ENCODE data around the gene UTP25.
"Not testable (repeated sequence)": the region's sequence is repeated elsewhere in the genome, so short reads cannot be mapped to it uniquely, and the experiment has no call there.

UTP25 gene

DNA sequence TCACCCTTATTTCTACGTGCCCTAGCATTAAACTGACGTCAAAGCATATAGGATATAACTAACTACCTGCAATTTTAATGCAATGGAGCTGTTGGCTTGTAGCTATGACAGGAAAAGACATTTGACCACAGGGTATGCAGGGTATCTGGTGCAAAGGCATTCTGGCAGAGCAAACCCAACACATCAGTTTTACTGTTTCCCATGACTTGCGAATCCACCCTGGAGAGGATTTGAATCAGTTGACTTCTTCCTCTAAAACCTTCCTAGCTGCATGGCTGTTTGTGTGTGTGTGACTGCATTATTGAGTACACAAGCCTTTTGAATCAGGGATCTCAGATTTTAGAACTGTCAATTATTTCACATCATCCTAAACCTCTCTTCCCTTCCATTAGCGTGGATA lies 68.6 kb downstream of the UTP25 start:
- no peak for DNase-seq (ENCODE audit: low read depth in 3 of 3)

DNA sequence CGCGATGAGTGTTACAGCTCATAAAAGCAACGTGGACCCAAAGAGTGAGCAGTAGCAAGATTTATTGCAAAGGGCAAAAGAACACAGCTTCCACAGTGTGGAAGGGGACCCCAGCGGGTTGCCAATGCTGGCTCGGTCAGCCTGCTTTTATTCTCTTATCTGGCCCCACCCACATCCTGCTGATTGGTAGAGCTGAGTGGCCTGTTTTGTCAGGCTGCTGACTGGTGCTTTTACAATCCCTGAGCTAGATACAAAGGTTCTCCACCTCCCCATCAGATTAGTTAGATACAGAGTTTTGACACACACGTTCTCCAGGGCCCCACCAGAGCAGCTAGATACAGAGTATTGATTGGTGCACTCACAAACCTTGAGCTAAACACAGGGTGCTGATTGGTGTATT lies 70.5 kb downstream of the UTP25 start:
- not testable (repeated sequence) for DNase-seq (ENCODE audit: low read depth in 3 of 3)

DNA sequence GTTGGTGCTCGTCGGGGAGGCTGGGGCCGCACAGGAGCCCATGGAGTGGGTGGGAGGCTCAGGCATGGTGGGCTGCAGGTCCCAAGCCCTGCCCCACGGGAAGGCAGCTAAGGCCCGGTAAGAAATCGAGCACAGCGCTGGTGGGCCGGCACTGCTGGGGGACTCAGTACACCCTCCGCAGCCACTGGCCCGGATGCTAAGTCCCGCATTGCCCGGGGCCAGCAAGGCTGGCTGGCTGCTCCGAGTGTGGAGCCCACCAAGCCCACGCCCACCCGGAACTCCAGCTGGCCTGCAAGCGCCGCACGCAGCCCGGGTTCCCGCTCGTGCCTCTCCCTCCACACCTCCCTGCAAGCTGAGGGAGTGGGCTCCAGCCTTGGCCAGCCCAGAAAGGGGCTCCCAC lies 71.1 kb downstream of the UTP25 start:
- not testable (repeated sequence) for DNase-seq (ENCODE audit: low read depth in 3 of 3)

DNA sequence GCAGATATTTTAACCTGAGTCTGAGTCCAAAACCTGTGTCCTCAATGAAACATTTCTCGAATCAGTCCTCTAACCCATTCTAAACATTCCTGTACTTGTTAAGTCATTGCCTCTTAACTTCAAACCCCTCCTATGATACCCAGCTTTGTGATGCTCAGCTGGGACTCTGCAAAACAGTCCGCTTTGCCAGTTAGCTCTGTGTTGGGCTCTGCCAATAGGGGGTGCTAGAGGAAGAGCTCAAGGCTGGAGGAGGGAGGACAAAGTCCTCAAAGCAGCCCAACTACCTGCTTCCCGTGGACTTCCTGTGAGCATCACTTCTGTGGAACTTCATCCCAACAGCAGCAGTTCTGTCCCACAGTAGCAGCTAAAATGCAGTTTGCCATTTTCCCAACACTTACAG lies 72.2 kb downstream of the UTP25 start:
- DNase-seq (ENCODE audit: low read depth in 3 of 3): peak in 1 of 3 donors; percentile 15

DNA sequence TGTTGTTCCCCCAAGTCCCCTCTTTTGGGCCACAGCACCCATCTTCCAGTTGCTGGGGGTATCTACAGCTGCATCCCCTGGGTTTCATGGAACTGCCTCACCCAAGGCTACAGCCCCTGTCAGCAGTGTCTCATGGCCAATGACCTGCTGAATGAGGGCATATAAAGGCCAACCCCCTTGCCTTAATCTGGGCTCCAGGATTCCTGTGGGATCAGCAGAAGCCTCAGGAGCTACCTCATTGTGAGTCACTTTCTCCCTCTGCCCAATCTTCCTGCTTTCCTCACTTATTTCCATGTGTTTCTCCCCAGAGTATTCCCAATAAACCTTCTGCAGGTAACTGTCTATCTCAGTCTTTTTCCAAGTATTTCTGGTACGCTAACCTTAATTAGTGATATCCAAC lies 73.0 kb downstream of the UTP25 start:
- no peak for DNase-seq (ENCODE audit: low read depth in 3 of 3)

DNA sequence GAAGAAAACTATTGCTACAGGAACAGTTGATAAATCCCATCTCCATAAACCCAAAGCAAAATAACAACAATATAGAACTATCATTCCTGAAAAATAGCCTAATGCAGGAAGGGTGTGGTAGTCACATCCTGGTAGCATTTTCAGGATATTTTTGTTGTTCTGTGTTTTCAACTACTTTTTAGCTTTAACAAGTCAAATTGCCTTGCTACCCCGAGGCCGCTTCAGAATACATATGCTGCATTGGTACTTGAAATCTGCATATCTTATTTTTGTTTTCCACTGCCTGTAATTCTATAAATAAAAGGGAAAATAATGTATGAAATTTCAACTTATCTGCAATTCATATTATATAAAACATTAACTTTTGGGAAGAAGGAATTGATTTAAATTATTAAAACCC lies 73.4 kb downstream of the UTP25 start:
- DNase-seq (ENCODE audit: low read depth in 3 of 3): no peak

DNA sequence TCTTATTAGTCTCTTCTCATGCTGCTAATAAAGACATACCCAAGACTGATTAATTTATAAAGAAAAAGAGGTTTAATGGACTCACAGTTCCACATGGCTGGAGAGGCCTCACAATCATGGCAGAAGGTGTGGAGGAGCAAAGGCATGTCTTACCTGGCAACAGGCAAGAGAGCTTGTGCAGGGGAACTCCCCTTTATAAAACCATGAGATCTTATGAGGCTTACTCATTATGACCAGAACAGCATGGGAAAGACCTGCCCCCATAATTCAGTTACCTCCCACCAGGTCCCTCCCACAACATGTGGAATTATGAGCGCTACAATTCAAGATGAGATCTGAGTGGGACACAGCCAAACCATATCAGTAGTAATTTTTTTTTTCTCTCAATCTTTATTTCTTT lies 77.0 kb downstream of the UTP25 start:
- DNase-seq (ENCODE audit: low read depth in 3 of 3): not testable (repeated sequence)
